Measurements from ENCODE around the gene GRID1.

- TF ChIP-seq CTCF (IDR thresholded peaks at IDR 0.05) (no peak), ZFX (IDR thresholded peaks at IDR 0.05; ENCODE audit: borderline replicate concordance) (no peak)
Measured at GRCh38 chr10:86349474-86349873, 17.1 kb downstream of the GRID1 start.

Measured in 22Rv1 (cell line).